K562 (cell line): ENCODE data around the gene TNC. TPM values are rescaled to one million over a fixed set of nuclear protein-coding genes. Genes with fewer than 3 reads are reported as not detected.

ENCODE experiments used
- ATAC-seq: fragments of 200-7000 bp; cut with Tn5 transposase; 3 replicates; pipeline ENCODE4 v1.9.1; 2020; ENCODE audit warnings: moderate library complexity
- BruUV-seq: library from RNA; stranded (reverse); fragments of 400-500 nt; replicated peaks from 2 replicates; lab custom pipeline; 2021; lab: Mats Ljungman, UMichigan
- CTCF ChIA-PET: fragments of 300-600 bp; formaldehyde crosslinking; extraction: SDS; loops from one replicate; lab custom pipeline; 2021; ENCODE audit warnings: low intra/inter-chr PET ratio; lab: Yijun Ruan, JAX
- POLR2A ChIA-PET: fragments of 300-600, 350-650 bp; sonication (Branson Sonifier 250); formaldehyde crosslinking; extraction: SDS; loops from one replicate; lab custom pipeline; 2021; ENCODE audit warnings: antibody characterized with exemption, inconsistent platforms; lab: Yijun Ruan, JAX
- DNase-seq, 4 experiments: peaks; one replicate each; pipeline versions ENCODE4 v3.0.0 to v3.0.0-alpha.2; 2011 to 2018; ENCODE audit warnings: low spot score in 3 of 4, mixed read lengths in 3 of 4; ENCODE audit errors: extremely low read depth in 1 of 4
- FAIRE-seq: peaks from 2 replicates; lab custom pipeline; 2011; peaks lifted over from hg19 to GRCh38; lab: Jason Lieb, UNC
- H2AFZ ChIP-seq: 2 replicates; pipeline ENCODE4 v1.6.0; 2011; ENCODE audit warnings: low read depth, low read length, control low read depth, inconsistent platforms
- H3K27ac ChIP-seq: fragments of 200-600 bp; 3 replicates; pipeline ENCODE4 v1.8.0; 2011; ENCODE audit warnings: low read depth, mild to moderate bottlenecking, control low read depth, inconsistent platforms, low read length, moderate library complexity, mixed read lengths; ENCODE audit errors: extremely low read depth
- H3K27me3 ChIP-seq, 2 experiments: fragments of 300-600 bp in 1 of 2; 2 replicates in 1 of 2; 3 replicates in 1 of 2; pipeline versions ENCODE4 v1.6.0 to v1.8.0; 2011; ENCODE audit warnings: inconsistent platforms in 2 of 2, low read length in 2 of 2, mild to moderate bottlenecking in 1 of 2, mixed read lengths in 1 of 2, moderate library complexity in 1 of 2; ENCODE audit not compliant: control insufficient read depth in 2 of 2, insufficient read depth in 2 of 2
- H3K36me3 ChIP-seq: fragments of 300-600 bp; 3 replicates; pipeline ENCODE4 v1.8.0; 2011; ENCODE audit warnings: mild to moderate bottlenecking, low read length, inconsistent platforms; ENCODE audit not compliant: control insufficient read depth, insufficient read depth
- H3K4me1 ChIP-seq, 2 experiments: fragments of 200-600 bp in 1 of 2; replicated peaks in 1 of 2; 2 replicates in 1 of 2; 3 replicates in 1 of 2; pipeline versions ENCODE4 v1.5.1 to v1.8.0; 2011; ENCODE audit warnings: inconsistent platforms in 2 of 2, low read length in 2 of 2, mild to moderate bottlenecking in 1 of 2, mixed read lengths in 1 of 2, moderate library complexity in 1 of 2; ENCODE audit not compliant: control insufficient read depth in 2 of 2, insufficient read depth in 2 of 2
- H3K4me2 ChIP-seq: 2 replicates; pipeline ENCODE4 v1.6.1; 2011; ENCODE audit warnings: low read length, control low read depth, inconsistent platforms, mixed read lengths; ENCODE audit not compliant: insufficient read depth
- H3K4me3 ChIP-seq: fragments of 200-600 bp; sonication (generic), shearing (Covaris generic); 2 replicates; pipeline ENCODE4 v1.5.1; 2016; ENCODE audit warnings: control low read depth, inconsistent platforms
- H3K79me2 ChIP-seq: fragments of 200-600 bp; 3 replicates; pipeline ENCODE4 v1.8.0; 2011; ENCODE audit warnings: low read length, inconsistent platforms; ENCODE audit not compliant: control insufficient read depth, insufficient read depth
- H3K9ac ChIP-seq, 2 experiments: 2 replicates each; pipeline versions ENCODE4 v1.6.0 to v1.6.1; 2011; ENCODE audit warnings: low read depth in 2 of 2, low read length in 2 of 2, control low read depth in 1 of 2, inconsistent platforms in 1 of 2, mild to moderate bottlenecking in 1 of 2, mixed read lengths in 1 of 2; ENCODE audit not compliant: insufficient read depth in 1 of 2
- H3K9me1 ChIP-seq: one replicate; pipeline ENCODE4 v1.6.0; 2011; ENCODE audit warnings: inconsistent platforms, mild to moderate bottlenecking, low read length, moderate library complexity; ENCODE audit not compliant: control insufficient read depth, insufficient read depth
- H3K9me3 ChIP-seq: replicated peaks from 2 replicates; pipeline ENCODE4 v1.5.1; 2011; ENCODE audit warnings: low read depth, low read length, inconsistent platforms; ENCODE audit not compliant: control insufficient read depth, insufficient read depth
- H4K20me1 ChIP-seq: replicated peaks from 2 replicates; pipeline ENCODE4 v1.6.1; 2011; ENCODE audit warnings: low read length, inconsistent platforms, mixed read lengths; ENCODE audit not compliant: control insufficient read depth, insufficient read depth
- BCOR ChIP-seq: fragments of 450-650 bp; IDR thresholded peaks from 2 replicates; pipeline ENCODE4 v1.6.1; 2016
- CREB3 ChIP-seq: fragments of 450-650 bp; conservative IDR thresholded peaks from 2 replicates; pipeline ENCODE4 v1.6.1; 2016; ENCODE audit warnings: missing genetic modification characterization, low read depth, mild to moderate bottlenecking, missing compliant biosample characterization, moderate library complexity
- ELK3 ChIP-seq: fragments of 450-650 bp; formaldehyde crosslinking; IDR thresholded peaks from 2 replicates; pipeline ENCODE4 v1.4.0; 2020; ENCODE audit warnings: mild to moderate bottlenecking
- FOXJ2 ChIP-seq: fragments of 200-800 bp; sonication (Bioruptor generic); IDR thresholded peaks from 2 replicates; pipeline ENCODE4 v1.6.1; 2016; ENCODE audit warnings: missing genetic modification characterization, missing compliant biosample characterization
- GATA2 ChIP-seq: sonication (generic); formaldehyde crosslinking; IDR thresholded peaks from 2 replicates; pipeline ENCODE4 v1.4.0; 2020; ENCODE audit warnings: mild to moderate bottlenecking, missing genetic modification reagents
- KAT7 ChIP-seq: sonication (generic); formaldehyde crosslinking; IDR thresholded peaks from 2 replicates; pipeline ENCODE4 v1.8.0; 2022; ENCODE audit warnings: missing genetic modification reagents, mild to moderate bottlenecking, borderline replicate concordance
- KLF10 ChIP-seq: fragments of 250-450 bp; sonication (Bioruptor Pico); IDR thresholded peaks from 2 replicates; pipeline ENCODE4 v1.6.1; 2021; ENCODE audit warnings: matching md5 sums
- SRSF3 ChIP-seq: fragments of 200-400 bp; formaldehyde crosslinking; IDR thresholded peaks from 2 replicates; pipeline ENCODE4 v1.6.1; 2016; ENCODE audit warnings: mild to moderate bottlenecking, low read length, moderate library complexity; ENCODE audit not compliant: insufficient read depth
- STAT5A ChIP-seq: IDR thresholded peaks from 2 replicates; pipeline ENCODE4 v1.6.1; 2012; ENCODE audit warnings: low read length, inconsistent platforms, borderline replicate concordance
- ZNF316 ChIP-seq: fragments of 450-650 bp; IDR thresholded peaks from 2 replicates; pipeline ENCODE4 v1.6.1; 2016
- ZNF512 ChIP-seq: IDR thresholded peaks from 2 replicates; pipeline ENCODE4 v1.6.1; 2016; ENCODE audit warnings: missing genetic modification characterization, missing compliant biosample characterization
- WGBS: fragments of 100-300 bp; shearing (Covaris generic); methylation state at CpG from one replicate; pipeline ENCODE4 v1.1.6; 2016; ENCODE audit warnings: low coverage, mixed read lengths; ENCODE audit not compliant: insufficient coverage; ENCODE audit errors: missing lambda C conversion rate; 5-methylcytosine and 5-hydroxymethylcytosine counted together
- in situ Hi-C: fragments of 300-500 bp; cut with MboI; formaldehyde crosslinking; loops from 4 replicates; pipeline ENCODE4 v1.15.0; 2018; ENCODE audit warnings: inconsistent platforms, mixed read lengths
- intact Hi-C: fragments of 100-400 bp; cut with micrococcal nuclease; formaldehyde crosslinking; loops from 2 replicates; pipeline ENCODE4 v1.14.2; 2022
- polyA plus RNA-seq, 8 experiments: library from polyadenylated mRNA; depleted of rRNA in 4 of 8; stranded (reverse) in 5 of 8; unstranded in 3 of 8; fragments of >200 nt; fragmentation: Nextera tagmentation in 2 of 8; fragmentation: Illumina TruSeq in 1 of 8; extraction: Ambion mirVana in 2 of 8; extraction: Trizol in 1 of 8; gene quantifications; 2 replicates each; pipeline versions ENCODE4 v1.2.1 to v1.2.3, GENCODE V29; 2011 to 2014; ENCODE audit warnings: inconsistent platforms in 1 of 8, missing spikeins in 1 of 8
- total RNA-seq, 7 experiments: library from RNA; depleted of rRNA in 6 of 7; stranded (reverse); fragments of >200 nt in 6 of 7; fragmentation: Illumina TruSeq in 2 of 7; extraction: Trizol in 2 of 7; gene quantifications; 2 replicates each; pipeline versions ENCODE4 v1.2.1 to v1.2.3, GENCODE V29; 2011 to 2021; ENCODE audit warnings: low replicate concordance in 1 of 7

TNC gene
- total and polyA plus RNA-seq, 9 of the 15 experiments (the other 6 are each of a cell fraction or from before 2014, with no cell fraction given), result under 0.01 to 0.29 TPM; not detected in 7

- Histone ChIP-seq H3K27me3 (no peaks in the 10 kb centered on the region), H3K27ac (no peak overlapping the region), H3K36me3 (no peaks in the 10 kb centered on the region), H3K4me2 (no peak overlapping the region), H4K20me1 (no peaks in the 10 kb centered on the region), H3K4me1 (no peaks in the 10 kb centered on the region), H3K9me3 (no peaks in the 10 kb centered on the region), H3K9ac (no peak overlapping the region), H2AFZ (no peak overlapping the region), H3K79me2 (no peaks in the 10 kb centered on the region), H3K9me1 (no peaks in the 10 kb centered on the region), H3K4me3 (no peak overlapping the region)
- intact Hi-C loops, result no loop called here
- TF ChIP-seq KAT7 (CRISPR knock-in tag) (no peak), GATA2 (CRISPR knock-in tag) (no peak), ZNF512 (no peak), BCOR (no peak), FOXJ2 (no peak), ELK3 (no peak), STAT5A (no peak), KLF10 (CRISPR knock-in tag) (no peak), ZNF316 (no peak), SRSF3 (no peak), CREB3 (tag) (no peak)
- 0% methylated on average over 2 of the region's 2 CpGs for WGBS
- ATAC-seq (no peak), FAIRE-seq (no peak), DNase-seq (no peak)
- in situ Hi-C loops, result no loop called here
- no TSS peak for BruUV-seq
- ChIA-PET POLR2A (interaction anchor here (0.6 to 0.7 kb wide), 2 partner anchors 32 to 38 kb away, joined by 3 read pairs; no protein-coding TSS in a partner anchor), CTCF (no interaction called here)
These were observed 59.8 kb downstream of the TNC start for GRCh38 chr9:115058175-115058574.
